GM21447 (cell line): ENCODE results near the gene NKD2.
"Not testable (repeated sequence)": the region's sequence is repeated elsewhere in the genome, so short reads cannot be mapped to it uniquely, and the experiment has no call there.

Source experiments
- ATAC-seq: cut with Tn5 transposase; IDR thresholded peaks from one replicate; pipeline ENCODE4 v1.9.1; 2021; ENCODE audit not compliant: unreplicated experiment

The NKD2 gene

GRCh38 chr5:1012900-1013237 lies 4.3 kb downstream of the NKD2 start:
- no peak for ATAC-seq

GRCh38 chr5:1013238-1013947 lies 4.8 kb downstream of the NKD2 start:
- no peak for ATAC-seq

GRCh38 chr5:1013948-1014301 lies 5.3 kb downstream of the NKD2 start:
- no peak for ATAC-seq

GRCh38 chr5:1014346-1014745 lies 5.7 kb downstream of the NKD2 start:
- no peak for ATAC-seq

- no peak for ATAC-seq
These were observed 6.2 kb downstream of the NKD2 start for GRCh38 chr5:1014781-1015221.

GRCh38 chr5:1015507-1015906 lies 6.9 kb downstream of the NKD2 start:
- no peak for ATAC-seq

GRCh38 chr5:1016036-1016435 lies 7.4 kb downstream of the NKD2 start:
- ATAC-seq, result no peak

GRCh38 chr5:1016476-1016875 lies 7.9 kb downstream of the NKD2 start:
- ATAC-seq, result no peak

GRCh38 chr5:1017056-1017455 lies 8.5 kb downstream of the NKD2 start:
- ATAC-seq, result no peak

GRCh38 chr5:1017691-1018455 lies 9.3 kb downstream of the NKD2 start:
- ATAC-seq, result no peak

- no peak for ATAC-seq
These were observed 10.0 kb downstream of the NKD2 start for GRCh38 chr5:1018596-1018995.

- ATAC-seq, result no peak
These were observed 10.7 kb downstream of the NKD2 start for GRCh38 chr5:1019001-1019905.

GRCh38 chr5:1020452-1020961 lies 11.9 kb downstream of the NKD2 start:
- no peak for ATAC-seq

GRCh38 chr5:1021136-1021968 lies 12.8 kb downstream of the NKD2 start:
- ATAC-seq, result no peak

GRCh38 chr5:1021969-1022336 lies 13.4 kb downstream of the NKD2 start:
- ATAC-seq, result not testable (repeated sequence)

- ATAC-seq, result no peak
These were observed 18.4 kb downstream of the NKD2 start for GRCh38 chr5:1026700-1027621.

- ATAC-seq, result no peak
These were observed 19.2 kb downstream of the NKD2 start for GRCh38 chr5:1027631-1028441.

- no peak for ATAC-seq
These were observed 20.1 kb downstream of the NKD2 start for GRCh38 chr5:1028481-1029281.
